ENCODE data around the gene LOXL3.

Gene LOXL3

GRCh38 chr2:74529357-74530238, 24.1 kb downstream of the LOXL3 start, which contains the start of the genes AUP1 and HTRA2 (continued):
- TF ChIP-seq PRDM2 (tag by site-specific recombination; IDR thresholded peaks at IDR 0.05; ENCODE audit: borderline replicate concordance) (no peak), ZNF121 (tag by site-specific recombination; IDR thresholded peaks at IDR 0.05) (no peak), KLF7 (tag by site-specific recombination; IDR thresholded peaks at IDR 0.05; ENCODE audit: borderline replicate concordance) (peak; percentile 8; the same call in 1 of the 2 replicates), ZBTB10 (tag by site-specific recombination; IDR thresholded peaks at IDR 0.05) (peak; percentile 95), ZBTB11 (tag by site-specific recombination; conservative IDR thresholded peaks at IDR 0.05; ENCODE audit: low read depth) (peak; percentile 96), ZNF311 (tag by site-specific recombination; IDR thresholded peaks at IDR 0.05; ENCODE audit: borderline replicate concordance) (no peak), ZNF529 (tag by site-specific recombination; IDR thresholded peaks at IDR 0.05; ENCODE audit: insufficient replicate concordance) (no peak), ZNF639 (tag by site-specific recombination; IDR thresholded peaks at IDR 0.05) (no peak), ZNF518A (tag by site-specific recombination; conservative IDR thresholded peaks at IDR 0.05; ENCODE audit: low read depth) (0 out of 2 replicates have a peak, but pooled peaks have one; percentile 47), ZSCAN4 (tag by site-specific recombination; IDR thresholded peaks at IDR 0.05) (no peak), HOXC10 (CRISPR knock-in tag; IDR thresholded peaks at IDR 0.05) (peak; percentile 30; the same call in 1 of the 2 replicates), YY1 (tag by site-specific recombination; IDR thresholded peaks at IDR 0.05) (peak; percentile 89), TRIM28 (IDR thresholded peaks at IDR 0.05; ENCODE audit: borderline replicate concordance, low read length) (no peak), ELK4 (IDR thresholded peaks at IDR 0.05; ENCODE audit: borderline replicate concordance, low read depth, low read length) (peak; percentile 67; the same call in 1 of the 2 replicates), KLF9 (tag by site-specific recombination; IDR thresholded peaks at IDR 0.05; ENCODE audit: low read depth) (peak; percentile 26; the same call in 1 of the 2 replicates)
